NCI-H1694 treated with DMSO at 0.1 percent for 48 hours (cell line): ENCODE results near the gene NSDHL.
"Not testable (repeated sequence)": the region's sequence is repeated elsewhere in the genome, so short reads cannot be mapped to it uniquely, and the experiment has no call there.

Source experiments
- DNase-seq: peaks from one replicate; lab custom pipeline; 2025; lab: John Stamatoyannopoulos, UW

Gene NSDHL

GRCh38 chrX:152895121-152895520 is 64.3 kb downstream of the NSDHL start:
- DNase-seq: no peak

GRCh38 chrX:152895724-152896420 is 65.0 kb downstream of the NSDHL start:
- DNase-seq: no peak

- no peak for DNase-seq
These were observed 65.6 kb downstream of the NSDHL start for GRCh38 chrX:152896450-152896849.

GRCh38 chrX:152897222-152898131 is 66.6 kb downstream of the NSDHL start, which contains the start of gene ZNF185:
Gene ZNF185, plus strand, starts transcription at chrX:152898067. Its CDS starts 16,423 bp downstream, at chrX:152914490.
- peak; percentile 6 for DNase-seq

- no peak for DNase-seq
These were observed 67.6 kb downstream of the NSDHL start for GRCh38 chrX:152898442-152898841.

- DNase-seq: no peak
These were observed 68.4 kb downstream of the NSDHL start for GRCh38 chrX:152899111-152899873.

- no peak for DNase-seq
These were observed 69.2 kb downstream of the NSDHL start for GRCh38 chrX:152899874-152900719.

GRCh38 chrX:152900937-152901445 is 70.1 kb downstream of the NSDHL start:
- no peak for DNase-seq

GRCh38 chrX:152901816-152902501 is 71.1 kb downstream of the NSDHL start:
- DNase-seq: no peak

- DNase-seq: no peak
These were observed 71.6 kb downstream of the NSDHL start for GRCh38 chrX:152902502-152902820.

- no peak for DNase-seq
These were observed 72.7 kb downstream of the NSDHL start for GRCh38 chrX:152903589-152903988.

- DNase-seq: peak; percentile 29
These were observed 73.6 kb downstream of the NSDHL start for GRCh38 chrX:152904151-152905080.

- peak; percentile 75 for DNase-seq
These were observed 74.2 kb downstream of the NSDHL start for GRCh38 chrX:152905081-152905420.

GRCh38 chrX:152907084-152907651 is 76.3 kb downstream of the NSDHL start:
- DNase-seq: no peak

- no peak for DNase-seq
These were observed 77.6 kb downstream of the NSDHL start for GRCh38 chrX:152908486-152908885.

- not testable (repeated sequence) for DNase-seq
These were observed 79.2 kb downstream of the NSDHL start for GRCh38 chrX:152910018-152910417.

GRCh38 chrX:152912106-152912505 is 81.2 kb downstream of the NSDHL start:
- DNase-seq: no peak

- DNase-seq: no peak
These were observed 81.8 kb downstream of the NSDHL start for GRCh38 chrX:152912641-152913040.

GRCh38 chrX:152913346-152913745 is 82.5 kb downstream of the NSDHL start:
- no peak for DNase-seq
